GM18907 (cell line): ENCODE results near the gene PRDM11.
A peak's percentile ranks its signal among the peaks of the same experiment; 100 is the strongest.
"Not testable (repeated sequence)": the region's sequence is repeated elsewhere in the genome, so short reads cannot be mapped to it uniquely, and the experiment has no call there.

Experiments
- ATAC-seq: cut with Tn5 transposase; IDR thresholded peaks from one replicate; pipeline ENCODE4 v1.9.1; 2021; ENCODE audit warnings: mild to moderate bottlenecking, moderate library complexity; ENCODE audit not compliant: unreplicated experiment

The PRDM11 gene

DNA sequence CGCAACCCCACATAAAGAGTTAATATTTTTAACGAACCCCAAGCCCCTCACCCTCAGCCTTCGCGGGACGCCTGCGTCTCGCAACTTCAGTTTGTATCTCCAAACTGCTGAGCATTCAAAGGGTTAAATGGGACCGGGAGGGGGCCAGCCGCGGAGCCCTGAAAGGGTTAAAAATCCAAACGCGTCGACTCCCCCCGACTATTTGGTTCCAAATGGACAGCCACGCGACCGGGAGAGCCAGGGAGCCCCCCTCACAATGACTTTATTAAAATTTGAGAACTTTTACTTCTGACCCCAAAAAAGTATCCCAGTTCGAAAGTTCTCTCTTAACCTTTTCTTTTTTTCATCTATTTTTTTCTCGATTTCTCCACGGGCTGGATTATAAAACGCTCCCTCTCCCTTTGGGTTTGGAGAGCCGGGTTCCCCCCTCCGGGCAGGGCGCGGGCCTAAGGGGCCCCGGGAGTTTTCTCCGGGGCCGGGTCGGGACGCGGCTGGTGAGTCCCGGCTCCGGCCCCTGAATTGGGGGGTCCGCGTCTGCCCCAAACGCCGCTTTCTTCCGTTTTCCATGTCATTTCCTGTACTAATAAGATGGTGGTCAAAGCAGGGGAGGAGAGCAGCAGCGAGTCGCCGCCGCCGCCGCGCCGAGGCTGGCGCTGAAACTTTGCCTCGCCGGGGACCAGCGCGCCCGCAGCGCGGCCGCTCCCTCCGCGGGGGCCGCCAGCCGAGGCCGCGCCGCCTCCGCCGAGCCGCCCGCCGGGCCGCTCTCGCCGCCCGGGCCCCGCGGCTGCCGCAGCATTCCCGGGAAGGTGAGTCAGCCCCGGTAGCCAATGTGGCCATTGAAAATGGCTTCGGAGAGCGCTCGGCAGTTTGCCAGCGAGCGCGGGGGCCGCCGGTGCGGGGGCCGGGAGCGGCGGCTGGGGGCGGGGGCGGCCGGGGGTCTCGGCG lies at the start of gene PRDM11:
Gene PRDM11 (plus strand): TSS at position 568 of the 945 bp plus-strand sequence. CDS start 35,128 bp downstream, outside the sequence.
- peak; percentile 42 for ATAC-seq

DNA sequence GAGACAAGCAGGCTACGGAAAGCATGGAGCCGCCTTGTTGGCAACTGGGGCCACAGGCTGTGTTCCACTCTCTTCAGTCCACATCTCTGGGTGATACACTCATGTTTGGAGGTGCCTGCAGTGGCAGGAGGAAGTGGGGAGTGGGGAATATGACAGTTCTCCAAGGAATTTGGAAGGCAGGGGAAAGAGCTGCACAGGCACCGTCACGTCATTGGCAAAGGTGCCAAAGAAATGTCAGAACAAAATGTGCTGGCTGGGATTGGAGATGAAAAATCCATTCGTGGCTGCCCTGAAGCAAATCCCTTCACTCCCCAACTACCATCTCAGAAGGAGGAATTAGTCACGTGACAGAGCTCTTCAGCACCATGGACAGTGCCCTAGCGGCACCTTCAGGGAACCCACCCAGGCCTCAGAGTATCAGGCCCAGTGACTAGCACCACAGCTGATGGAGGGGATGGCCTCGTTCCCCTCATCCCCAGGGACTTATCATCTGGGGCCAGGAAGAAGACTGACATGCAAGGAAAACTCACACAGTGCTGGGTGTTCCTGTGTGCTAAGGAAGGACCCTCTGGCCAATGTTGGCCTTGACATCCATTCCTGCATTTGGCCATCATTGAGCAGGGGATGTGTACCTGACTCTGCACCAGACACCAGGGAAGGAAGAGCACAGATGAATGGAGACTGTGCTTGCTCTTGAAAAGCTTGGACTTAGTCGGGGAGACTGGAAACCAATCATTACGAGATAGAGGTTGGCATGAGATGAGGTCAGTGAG lies 48.5 kb upstream of the PRDM11 start:
- ATAC-seq, result no peak

DNA sequence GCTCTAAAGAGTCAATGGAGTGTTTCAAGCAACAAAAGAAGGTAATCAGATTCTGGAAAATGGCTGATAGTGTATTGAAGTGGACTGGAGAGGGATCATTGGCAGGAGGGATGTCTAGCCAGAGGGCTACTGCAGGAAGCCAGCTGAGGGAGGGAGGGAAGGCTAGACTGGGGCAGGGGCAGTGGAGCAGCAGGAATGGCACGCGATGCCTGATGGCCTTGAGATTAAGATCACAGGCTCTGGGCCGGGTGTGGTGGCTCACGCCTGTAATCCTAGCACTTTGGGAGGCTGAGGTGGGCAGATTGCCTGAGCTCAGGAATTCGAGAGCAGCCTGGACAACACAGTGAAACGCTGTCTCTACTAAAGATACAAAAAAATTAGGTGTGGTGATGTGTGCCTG lies 47.5 kb upstream of the PRDM11 start:
- no peak for ATAC-seq

DNA sequence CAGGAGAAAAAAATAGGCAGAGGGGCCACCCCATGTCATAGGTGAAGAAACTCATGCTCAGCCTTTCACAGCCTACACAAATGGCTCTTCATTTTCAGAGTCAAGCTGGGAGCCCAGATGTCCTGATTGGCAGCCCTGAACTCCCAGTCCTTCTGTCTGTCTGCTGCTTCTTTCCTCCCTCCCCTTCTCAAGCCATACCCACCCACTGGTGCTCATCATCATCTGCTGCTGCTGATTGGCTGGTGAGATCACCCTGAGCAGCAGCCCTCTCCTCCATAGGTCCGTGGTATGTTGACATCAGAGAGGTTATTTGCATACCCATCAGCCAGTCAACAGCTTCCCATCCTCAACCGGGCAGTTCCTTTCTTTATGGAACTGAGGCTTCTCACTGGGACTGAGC lies 46.1 kb upstream of the PRDM11 start:
- no peak for ATAC-seq

DNA sequence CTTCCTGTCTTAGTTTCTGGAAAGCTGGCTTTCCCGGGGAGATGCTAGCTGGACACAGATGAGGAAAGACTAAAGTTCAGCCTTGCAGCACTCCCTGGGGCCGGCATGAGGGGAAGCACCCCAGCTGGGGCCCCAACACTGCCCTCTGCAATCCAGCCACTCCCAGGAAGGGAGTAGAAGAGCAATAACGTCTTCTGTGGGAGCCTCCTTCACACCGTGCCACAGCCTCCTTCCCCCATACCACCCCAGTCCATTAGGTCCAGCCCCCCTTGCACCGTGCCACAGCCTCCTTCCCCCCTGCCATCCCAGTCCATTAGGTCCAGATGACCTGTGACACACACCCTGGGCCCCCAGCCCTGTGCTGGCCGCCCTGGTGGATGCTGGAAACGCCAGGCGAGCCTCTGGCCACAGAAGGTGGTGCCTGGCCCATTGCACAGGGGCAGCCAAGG lies 44.1 kb upstream of the PRDM11 start:
- no peak for ATAC-seq

DNA sequence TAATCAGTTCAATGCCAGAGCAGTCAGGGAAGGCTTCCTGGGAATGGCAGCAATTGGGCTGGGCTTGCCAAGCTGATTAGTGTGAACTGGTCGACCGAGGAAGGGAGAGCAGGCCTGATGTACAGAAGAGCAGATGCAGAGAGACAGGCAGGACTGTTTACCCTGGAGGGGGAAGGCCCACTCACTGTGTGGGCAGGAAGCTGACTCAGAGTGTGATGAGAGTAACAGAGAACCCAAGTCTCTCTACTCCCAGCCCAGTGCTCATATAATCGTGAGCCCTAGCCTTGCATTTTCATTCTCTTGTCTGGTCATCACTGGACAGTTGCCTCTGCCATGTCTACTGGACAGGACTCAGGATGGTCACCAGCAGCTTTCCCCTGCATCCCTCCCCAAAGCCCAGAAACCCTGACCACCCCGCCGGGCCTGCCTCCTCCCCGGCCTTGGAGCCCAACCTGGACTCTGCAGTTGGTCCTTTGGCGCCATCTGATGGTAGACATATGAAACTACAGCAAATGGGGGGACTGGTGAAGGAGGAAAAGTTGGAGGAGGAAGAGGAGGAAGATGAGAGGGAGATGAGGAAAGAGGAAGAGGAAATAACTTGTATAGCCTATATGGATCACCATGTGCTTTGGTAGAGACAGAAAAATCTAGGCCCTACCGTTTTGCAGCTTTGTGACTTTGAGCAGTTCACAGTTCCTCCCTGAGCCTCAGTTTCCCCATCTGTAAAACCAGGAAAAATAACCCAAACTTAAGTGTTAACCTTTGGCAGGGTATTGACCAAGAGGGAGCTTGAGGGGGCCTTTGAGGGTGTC lies 43.4 kb upstream of the PRDM11 start:
- peak; percentile 89 for ATAC-seq

DNA sequence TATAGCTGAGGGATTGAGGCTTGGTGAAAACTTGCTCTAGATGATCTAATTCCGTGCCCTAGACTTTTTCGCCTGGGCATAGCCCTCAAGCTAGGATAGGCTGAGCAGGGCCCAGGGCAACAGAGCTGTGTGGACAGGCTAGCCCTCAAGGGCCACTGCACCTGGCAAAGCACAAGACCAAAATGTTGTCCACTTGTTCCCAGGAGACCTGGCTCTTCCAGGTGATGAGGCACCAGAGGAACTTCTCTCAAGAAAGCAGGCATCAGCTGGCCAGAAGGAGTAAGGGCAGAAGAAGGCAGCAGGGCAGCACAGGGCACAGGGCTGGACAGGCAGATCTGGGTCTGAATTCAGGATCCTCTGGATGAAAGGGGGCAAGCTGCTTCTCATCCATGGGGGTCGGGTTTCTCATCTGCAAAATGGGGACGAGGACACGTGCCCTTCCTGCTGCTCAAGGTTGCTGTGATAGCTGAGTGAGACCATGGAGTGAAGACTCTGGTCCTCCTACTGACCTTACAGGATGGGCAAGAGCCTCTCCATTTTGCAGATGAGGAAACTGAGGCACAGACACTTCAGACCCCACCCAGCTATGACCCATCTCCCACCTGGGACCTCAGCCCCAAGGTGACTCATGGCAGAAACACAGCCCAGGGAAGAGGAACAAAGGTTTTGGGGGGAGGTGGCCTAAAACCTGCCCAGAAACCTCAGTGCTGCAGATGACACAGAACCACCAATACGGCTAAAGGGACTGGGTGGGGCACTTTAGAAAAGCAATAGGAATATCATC lies 42.2 kb upstream of the PRDM11 start:
- no peak for ATAC-seq

DNA sequence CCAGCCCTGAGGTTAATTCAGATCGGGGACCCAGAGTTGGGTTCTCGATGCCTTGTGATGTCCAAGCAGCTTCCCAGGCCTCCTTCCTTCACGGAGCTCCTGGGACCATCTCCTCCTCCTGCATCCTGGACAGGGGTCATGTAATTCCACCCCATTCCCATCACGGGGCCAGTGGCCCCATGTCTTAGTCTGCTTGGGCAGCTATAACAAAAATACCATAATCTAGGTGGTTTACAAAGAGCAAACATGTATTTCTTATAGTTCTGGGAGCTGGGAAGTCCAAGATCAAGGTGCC lies 41.7 kb upstream of the PRDM11 start:
- ATAC-seq, result no peak

DNA sequence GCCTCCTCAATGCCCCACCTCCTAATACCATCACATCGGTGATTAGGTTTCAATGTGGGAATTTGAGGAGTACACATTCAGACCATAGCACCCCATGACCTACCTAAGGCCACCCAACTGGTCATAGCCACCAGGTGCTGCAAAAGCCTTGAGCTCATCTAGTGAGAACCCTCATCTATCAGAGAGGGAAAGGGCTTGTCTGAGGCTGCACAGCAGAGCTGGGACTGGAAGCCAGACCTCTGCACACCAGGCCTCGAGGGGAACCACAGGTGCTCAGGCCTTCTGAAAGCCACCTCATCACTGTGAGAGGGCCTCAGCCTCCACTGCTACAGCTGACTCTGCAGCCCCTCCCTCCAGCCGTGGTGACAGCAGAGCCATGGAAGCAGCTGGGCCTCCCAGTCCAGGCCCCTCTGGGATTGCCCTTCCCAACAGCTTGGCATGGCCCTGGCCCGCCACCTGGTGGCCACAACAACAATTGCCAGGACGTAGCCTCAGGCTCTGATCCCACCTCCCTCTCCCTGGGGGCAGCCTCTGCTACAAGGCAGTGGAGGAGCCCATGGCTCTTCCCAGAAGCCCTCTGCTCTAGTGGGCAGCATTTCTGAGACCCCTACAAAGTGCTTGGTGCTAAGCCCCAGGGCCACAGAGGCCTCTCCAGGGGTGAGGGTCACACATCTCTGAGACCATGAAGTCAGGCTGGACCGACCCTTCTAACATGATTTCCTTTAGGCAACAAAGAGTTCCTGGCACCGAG lies 41.0 kb upstream of the PRDM11 start:
- ATAC-seq, result no peak

DNA sequence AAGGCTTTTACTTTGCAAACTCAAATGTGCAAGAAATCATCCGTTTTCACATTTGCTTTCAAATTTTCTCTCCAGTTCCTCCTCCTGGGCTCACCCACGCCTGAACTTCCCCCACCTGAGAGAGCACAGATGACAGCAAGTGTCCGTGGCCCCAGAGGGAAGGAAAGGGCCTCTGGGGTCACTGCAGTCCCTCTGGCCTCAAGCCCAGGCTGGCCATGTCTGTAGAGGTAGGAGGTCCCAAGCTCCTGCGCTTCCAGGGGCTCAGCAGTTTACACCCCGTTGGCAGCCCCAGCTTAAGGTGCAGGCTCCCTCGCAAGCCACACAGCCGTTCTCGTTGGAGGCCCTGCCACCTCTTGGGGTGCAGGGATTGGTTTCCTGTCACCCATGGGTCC lies 40.5 kb upstream of the PRDM11 start:
- ATAC-seq, result no peak

DNA sequence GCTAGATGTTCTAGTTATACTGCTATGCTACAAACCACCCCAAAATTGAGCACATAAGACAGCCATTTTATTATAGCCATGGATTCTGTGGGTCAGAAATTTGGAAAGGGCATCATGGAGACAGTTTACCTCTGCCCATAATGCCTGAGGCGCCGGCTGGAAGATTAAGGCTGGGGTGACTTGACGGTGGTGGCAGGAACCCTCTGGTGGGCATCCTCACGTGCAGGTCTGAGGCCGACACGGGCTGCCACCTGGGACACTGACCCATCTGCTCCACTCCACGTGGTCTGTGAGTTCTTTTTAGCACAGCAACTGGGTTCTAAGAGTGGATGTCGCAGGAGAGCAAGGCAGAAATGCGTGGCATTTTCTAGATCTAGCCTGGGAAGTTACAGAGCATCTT lies 40.0 kb upstream of the PRDM11 start:
- ATAC-seq, result no peak

DNA sequence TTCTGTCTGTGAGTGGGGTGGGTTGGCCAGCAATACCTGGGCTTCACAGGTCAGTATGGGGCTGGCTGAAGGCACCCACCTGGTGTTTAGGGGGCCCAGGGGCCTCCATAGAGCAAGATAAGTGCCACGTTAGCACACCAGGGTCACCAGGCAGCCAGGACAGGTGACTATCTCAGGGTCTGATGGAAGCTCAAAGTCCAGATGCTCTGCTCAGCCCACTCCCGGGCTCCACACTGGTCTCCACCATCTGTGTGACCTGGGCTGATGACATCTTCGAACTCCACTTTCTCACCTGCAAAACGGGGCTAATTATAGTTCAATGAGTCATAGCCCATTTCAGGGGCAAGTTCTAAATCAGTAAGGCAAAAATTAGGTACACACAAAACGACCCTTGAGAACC lies 39.4 kb upstream of the PRDM11 start:
- ATAC-seq, result no peak

DNA sequence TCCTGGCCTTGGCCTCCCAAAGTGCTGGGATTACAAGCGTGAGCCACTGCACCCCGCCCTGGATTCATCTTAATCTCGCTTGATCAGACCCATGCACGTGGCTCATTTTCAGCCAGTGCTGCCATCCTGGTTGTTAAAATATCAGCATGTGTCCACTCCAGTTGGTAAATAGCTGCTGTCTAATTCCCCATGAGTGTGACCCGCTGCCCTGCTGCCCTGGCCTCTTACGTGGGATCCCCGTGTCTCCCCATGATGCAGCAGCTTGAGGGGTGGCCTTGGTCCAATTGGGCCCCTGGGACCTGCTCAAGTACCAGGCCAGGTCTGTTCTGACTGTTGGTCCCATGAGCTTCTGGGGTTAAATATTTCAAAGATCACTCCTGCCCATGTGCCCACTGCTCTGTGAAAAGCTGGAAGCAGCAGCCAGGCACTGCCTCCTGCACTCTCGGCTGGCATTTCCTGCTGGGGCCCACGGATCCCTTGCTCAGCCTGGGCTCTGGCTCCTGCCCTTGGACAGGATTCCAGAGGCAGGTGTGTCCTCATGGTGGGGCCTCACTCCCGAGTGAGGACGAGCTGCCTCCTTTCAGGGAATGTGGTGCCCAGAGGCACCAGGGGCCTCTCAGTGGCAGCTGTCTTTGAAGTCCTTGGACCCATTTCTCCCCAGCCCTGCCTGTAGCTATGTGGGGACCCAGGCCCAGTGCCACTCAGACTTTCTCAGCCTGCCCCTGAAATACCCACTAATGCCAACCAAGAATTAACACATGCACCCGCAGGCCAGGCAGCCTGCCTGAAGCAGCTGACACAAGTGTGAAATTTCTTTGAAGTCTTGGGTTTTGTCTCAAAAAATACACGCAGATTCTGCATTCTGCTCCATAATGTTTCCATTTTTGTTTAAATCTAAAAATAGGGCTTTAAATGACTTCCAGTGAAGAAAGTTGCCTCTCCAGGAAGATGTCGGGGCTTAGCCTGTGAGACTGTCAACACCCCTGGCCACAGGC lies 38.1 kb upstream of the PRDM11 start:
- ATAC-seq, result no peak

DNA sequence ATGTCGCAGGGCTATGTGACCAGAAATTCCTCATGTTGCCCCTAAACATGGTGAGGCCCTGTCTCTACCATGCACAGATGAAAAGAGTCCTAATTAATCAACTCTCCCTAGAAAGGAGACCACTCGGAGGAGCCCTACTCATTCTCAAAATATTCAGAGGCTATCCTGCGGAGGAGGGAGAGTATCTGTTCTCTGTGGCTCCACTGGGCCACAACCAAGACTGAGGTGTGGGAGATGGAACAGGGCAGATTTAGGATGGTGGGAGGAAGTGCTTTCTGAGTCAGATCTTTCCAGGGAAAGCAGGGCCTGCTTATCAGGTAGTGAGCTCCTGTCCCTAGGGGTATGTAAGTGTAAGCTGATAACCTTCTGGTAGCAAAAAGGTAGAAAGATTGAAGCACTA lies 37.0 kb upstream of the PRDM11 start:
- ATAC-seq, result no peak

DNA sequence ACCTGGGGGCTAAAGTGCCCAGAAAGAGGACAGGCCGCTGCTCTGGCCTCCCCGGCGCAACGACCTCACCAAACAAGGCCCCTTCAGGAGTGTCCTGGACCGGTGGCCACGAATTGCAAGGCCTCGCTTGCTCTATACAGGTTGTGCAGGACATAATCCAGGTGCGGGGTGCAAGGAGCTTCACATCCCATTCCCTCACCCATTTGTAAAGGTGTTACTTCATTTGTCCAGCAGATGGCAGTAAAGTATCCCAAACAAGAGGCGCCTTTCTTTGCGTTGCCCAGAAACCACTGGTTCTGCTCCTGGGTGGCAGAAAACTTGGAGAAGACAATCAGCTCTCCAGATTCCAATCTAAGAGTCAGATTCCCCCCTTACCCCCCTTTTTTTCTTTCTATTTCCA lies 35.9 kb upstream of the PRDM11 start:
- peak; percentile 45 for ATAC-seq

DNA sequence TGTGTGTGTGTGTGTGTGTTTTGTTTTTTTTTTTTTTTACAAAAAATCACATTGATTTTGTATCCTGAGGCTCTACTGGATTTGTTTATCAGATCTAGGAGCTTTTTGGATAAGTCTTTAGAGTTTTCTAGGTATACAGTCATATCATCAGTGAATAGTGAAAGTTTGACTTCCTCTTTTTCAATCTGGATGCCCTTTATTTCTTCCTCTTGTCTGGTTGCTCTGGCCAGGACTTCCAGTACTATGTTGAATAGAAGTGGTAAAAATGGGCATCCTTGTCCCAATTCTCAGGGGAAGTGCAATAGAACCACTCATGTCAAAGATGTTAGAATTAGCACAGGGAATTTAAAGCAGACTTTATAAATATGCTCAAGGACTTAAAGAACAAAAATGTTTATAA lies 32.6 kb upstream of the PRDM11 start:
- no peak for ATAC-seq

DNA sequence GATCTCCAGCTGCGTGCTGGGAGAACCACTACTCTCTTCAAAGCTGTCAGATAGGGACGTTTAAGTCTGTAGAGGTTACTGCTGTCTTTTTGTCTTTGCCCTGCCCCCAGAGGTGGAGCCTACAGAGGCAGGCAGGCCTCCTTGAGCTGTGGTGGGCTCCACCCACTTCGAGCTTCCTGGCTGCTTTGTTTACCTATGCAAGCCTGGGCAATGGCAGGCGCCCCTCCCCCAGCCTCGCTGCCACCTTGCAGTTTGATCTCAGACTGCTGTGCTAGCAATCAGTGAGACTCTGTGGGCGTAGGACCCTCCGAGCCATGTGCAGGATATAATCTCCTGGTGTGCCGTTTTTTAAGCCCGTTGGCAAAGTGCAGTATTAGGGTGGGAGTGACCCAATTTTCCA lies 18.6 kb upstream of the PRDM11 start:
- not testable (repeated sequence) for ATAC-seq

DNA sequence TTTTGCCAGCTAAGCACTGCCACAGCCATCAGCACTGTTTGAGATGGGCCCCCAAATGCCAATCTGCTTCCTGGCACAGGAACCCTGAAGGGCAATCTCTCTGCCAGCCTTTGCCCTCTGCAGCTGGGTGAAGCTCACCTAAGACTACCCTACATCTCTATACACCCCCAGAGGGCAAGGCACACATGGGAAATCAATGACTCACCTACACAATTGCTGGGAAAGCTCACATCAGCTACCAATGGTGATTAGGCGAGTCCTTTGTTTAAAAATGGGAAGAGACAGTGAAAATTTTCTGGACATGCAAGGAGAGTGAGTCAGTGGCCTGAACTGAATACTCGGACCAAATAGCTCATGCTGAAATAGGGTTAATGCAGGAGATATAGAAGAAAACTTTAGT lies 12.6 kb upstream of the PRDM11 start:
- ATAC-seq, result no peak

DNA sequence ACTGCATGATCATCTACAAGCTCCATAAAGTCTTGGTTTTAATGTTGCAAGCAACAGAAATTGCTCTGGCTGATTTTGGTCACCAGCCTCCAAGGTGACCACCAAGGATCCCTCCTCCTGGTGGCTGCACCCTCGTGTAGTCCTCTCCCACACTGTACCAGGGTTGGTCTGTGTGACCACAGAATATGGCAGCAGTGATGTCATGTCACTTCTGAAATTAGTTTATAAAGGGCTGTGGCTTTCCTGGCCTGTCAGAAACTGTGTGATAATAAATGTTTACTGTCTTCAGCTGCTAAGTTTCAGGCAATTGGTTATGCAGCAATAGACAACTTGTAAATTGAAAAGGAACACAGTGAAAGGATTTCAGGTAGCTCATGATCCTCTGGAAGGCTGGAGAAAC lies 5.3 kb upstream of the PRDM11 start:
- peak; percentile 80 for ATAC-seq
